Inflammatory macrophage treated with lipopolysaccharide for 4 hours (primary cell): Measurements from ENCODE around the gene SYT2.

Source experiments
- DNase-seq: peaks from one replicate; pipeline ENCODE4 v3.0.0-alpha.2; 2020

Gene SYT2

GRCh38 chr1:202673531-202673930 lies 36.7 kb downstream of the SYT2 start:
- DNase-seq, result no peak

- no peak for DNase-seq
Measured at GRCh38 chr1:202671399-202671798, 38.9 kb downstream of the SYT2 start.

GRCh38 chr1:202665417-202665816 lies 44.8 kb downstream of the SYT2 start:
- no peak for DNase-seq

- DNase-seq, result no peak
Measured at GRCh38 chr1:202664083-202664482, 46.2 kb downstream of the SYT2 start.

- DNase-seq, result no peak
Measured at GRCh38 chr1:202663131-202663530, 47.1 kb downstream of the SYT2 start.

- DNase-seq, result no peak
Measured at GRCh38 chr1:202662081-202662480, 48.2 kb downstream of the SYT2 start.

GRCh38 chr1:202661136-202661845 lies 49.0 kb downstream of the SYT2 start:
- DNase-seq, result peak; percentile 18

GRCh38 chr1:202659974-202660373 lies 50.3 kb downstream of the SYT2 start:
- DNase-seq, result no peak

- no peak for DNase-seq
Measured at GRCh38 chr1:202659541-202659940, 50.7 kb downstream of the SYT2 start.

- DNase-seq, result no peak
Measured at GRCh38 chr1:202658769-202659168, 51.5 kb downstream of the SYT2 start.

GRCh38 chr1:202658251-202658759 lies 51.9 kb downstream of the SYT2 start:
- DNase-seq, result no peak

- no peak for DNase-seq
Measured at GRCh38 chr1:202656951-202657646, 53.2 kb downstream of the SYT2 start.

GRCh38 chr1:202656057-202656456 lies 54.2 kb downstream of the SYT2 start:
- DNase-seq, result no peak

- no peak for DNase-seq
Measured at GRCh38 chr1:202654079-202654478, 56.2 kb downstream of the SYT2 start.

GRCh38 chr1:202649553-202650392 lies 60.5 kb downstream of the SYT2 start:
- no peak for DNase-seq

GRCh38 chr1:202648605-202649226 lies 61.5 kb downstream of the SYT2 start:
- DNase-seq, result no peak

- DNase-seq, result no peak
Measured at GRCh38 chr1:202645097-202645476, 65.2 kb downstream of the SYT2 start.

GRCh38 chr1:202644219-202645096 lies 65.8 kb downstream of the SYT2 start:
- no peak for DNase-seq

GRCh38 chr1:202643397-202644218 lies 66.6 kb downstream of the SYT2 start:
- DNase-seq, result no peak

GRCh38 chr1:202642619-202643291 lies 67.5 kb downstream of the SYT2 start:
- no peak for DNase-seq
